Uterus (tissue), 4 donors: ENCODE measurements around the gene RHOT1. TPM values are rescaled to one million over a fixed set of nuclear protein-coding genes. Genes with fewer than 3 reads are reported as not detected.
"Not testable (repeated sequence)": the region's sequence is repeated elsewhere in the genome, so short reads cannot be mapped to it uniquely, and the experiment has no call there.

ENCODE experiments used
- DNase-seq, 2 donors: peaks; one replicate each; pipeline ENCODE4 v3.0.0-alpha.2; 2019 to 2020
- H3K27ac ChIP-seq, 2 donors: fragments of 200-600 bp; sonication (generic); 1 replicate in 1 of 2; 2 replicates in 1 of 2; pipeline ENCODE4 v1.5.1; 2016 to 2018
- H3K27me3 ChIP-seq, 2 donors: fragments of 200-600 bp; sonication (generic); one replicate each; pipeline ENCODE4 v1.5.1; 2018 to 2019; ENCODE audit warnings: control low read depth in 1 of 2
- H3K36me3 ChIP-seq, 2 donors: fragments of 200-600 bp; sonication (generic); one replicate each; pipeline ENCODE4 v1.5.1; 2019; ENCODE audit warnings: control low read depth in 1 of 2
- H3K4me1 ChIP-seq, 2 donors: fragments of 200-600 bp; sonication (generic); one replicate each; pipeline ENCODE4 v1.5.1; 2018 to 2019; ENCODE audit warnings: control low read depth in 1 of 2
- H3K4me3 ChIP-seq, 2 donors: fragments of 200-600 bp; sonication (generic); 1 replicate in 1 of 2; 2 replicates in 1 of 2; pipeline ENCODE4 v1.5.1; 2018 to 2019; ENCODE audit warnings: mild to moderate bottlenecking in 1 of 2
- H3K9me3 ChIP-seq, 2 donors: fragments of 200-600 bp; sonication (generic); one replicate each; pipeline ENCODE4 v1.5.1; 2019; ENCODE audit warnings: control low read depth in 1 of 2
- CTCF ChIP-seq, 4 experiments: fragments of 200-600 bp in 2 of 4; fragments of 450-650 bp in 2 of 4; sonication (generic) in 2 of 4; IDR thresholded peaks; one replicate each; pipeline ENCODE4 v1.5.1; 2016 to 2019; ENCODE audit warnings: antibody characterized with exemption in 4 of 4, mild to moderate bottlenecking in 2 of 4, moderate library complexity in 1 of 4
- POLR2A ChIP-seq, 2 donors: fragments of 450-650 bp; IDR thresholded peaks; one replicate each; pipeline ENCODE4 v1.6.1; 2016; ENCODE audit warnings: antibody characterized with exemption in 2 of 2, mild to moderate bottlenecking in 1 of 2, moderate library complexity in 1 of 2
- intact Hi-C: fragments of 100-400 bp; cut with DNase I; formaldehyde crosslinking; loops from one replicate; pipeline ENCODE4 v1.15.1; 2023; ENCODE audit warnings: low total_unique reads
- total RNA-seq, 4 donors: library from RNA; depleted of rRNA in 3 of 4; stranded (reverse); fragments of >200 nt in 3 of 4; gene quantifications; one replicate each; pipeline versions ENCODE4 v1.1.0 to v1.2.4, GENCODE V29; 2014 to 2023
- donor health status: DM: yes; HTN: yes; CAD: no.

RHOT1 gene
- total RNA-seq, 4 donors from 2014 or later, result 15.6 to 86.2 (median 53.8) TPM

- DNase-seq, result no peak
- intact Hi-C loops, result no loop called here
Measured at GRCh38 chr17:32261936-32262510, 119.7 kb downstream of the RHOT1 start.

GRCh38 chr17:32263515-32263914 lies 121.2 kb downstream of the RHOT1 start:
- H3K36me3 ChIP-seq, H3K9me3 ChIP-seq, H3K4me3 ChIP-seq, H3K27me3 ChIP-seq, intact Hi-C loops, H3K27ac ChIP-seq, DNase-seq: not testable (repeated sequence)
- peaks cover 0 to 14% of the 10 kb centered on the region in 2 donors for H3K4me1 ChIP-seq

More at GRCh38 chr17:32261936-32262510, 119.7 kb downstream of the RHOT1 start:
- Histone ChIP-seq H3K9me3 (no peaks in the 10 kb centered on the region), H3K27ac (no peak overlapping the region), H3K4me3 (no peak overlapping the region), H3K4me1 (peaks cover 0 to 7% of the 10 kb centered on the region in 2 donors), H3K27me3 (no peaks in the 10 kb centered on the region), H3K36me3 (no peaks in the 10 kb centered on the region)
- no peak for TF ChIP-seq CTCF (IDR thresholded peaks at IDR 0.05)
- TF ChIP-seq POLR2A (IDR thresholded peaks at IDR 0.05), result no peak

- Histone ChIP-seq H3K9me3 (no peaks in the 10 kb centered on the region), H3K36me3 (no peaks in the 10 kb centered on the region), H3K27ac (peak overlapping the region; percentile 75 to 87), H3K4me3 (no peak overlapping the region), H3K27me3 (no peaks in the 10 kb centered on the region), H3K4me1 (peaks cover 0 to 14% of the 10 kb centered on the region in 2 donors)
- DNase-seq, result no peak
- intact Hi-C loops, result no loop called here
- TF ChIP-seq POLR2A (IDR thresholded peaks at IDR 0.05) (no peak), CTCF (IDR thresholded peaks at IDR 0.05) (peak in 1 of 4 experiments; percentile 21)
Measured at GRCh38 chr17:32264140-32264799, 122.0 kb downstream of the RHOT1 start.

GRCh38 chr17:32264823-32265191 lies 122.5 kb downstream of the RHOT1 start:
- peak overlapping the region; percentile 75 to 87 for H3K27ac ChIP-seq
- TF ChIP-seq POLR2A (IDR thresholded peaks at IDR 0.05), result no peak
- TF ChIP-seq CTCF (IDR thresholded peaks at IDR 0.05), result no peak
- peaks cover 0 to 14% of the 10 kb centered on the region in 2 donors for H3K4me1 ChIP-seq
- peak overlapping the region in 1 of 2 donors; percentile 81 for H3K4me3 ChIP-seq
- no peak for DNase-seq
- intact Hi-C loops, result no loop called here
- H3K9me3 ChIP-seq, result no peaks in the 10 kb centered on the region
- no peaks in the 10 kb centered on the region for H3K36me3 ChIP-seq
- no peaks in the 10 kb centered on the region for H3K27me3 ChIP-seq

GRCh38 chr17:32265192-32265923 lies 123.1 kb downstream of the RHOT1 start, which contains the start of gene RHBDL3:
TSS of gene RHBDL3 (plus strand) at chr17:32265832. CDS start at chr17:32266190, 358 bp downstream.
- Histone ChIP-seq H3K36me3 (no peaks in the 10 kb centered on the region), H3K27me3 (no peaks in the 10 kb centered on the region), H3K27ac (peak within 1 kb of the TSS; percentile 75 to 87), H3K9me3 (no peaks in the 10 kb centered on the region), H3K4me3 (peak within 1 kb of the TSS; percentile 46 to 81), H3K4me1 (peaks cover 0 to 14% of the 10 kb centered on the region in 2 donors)
- DNase-seq, result peak; percentile 50 to 60
- peak in 1 of 2 donors; percentile 41 for TF ChIP-seq POLR2A (IDR thresholded peaks at IDR 0.05)
- TF ChIP-seq CTCF (IDR thresholded peaks at IDR 0.05), result peak in 1 of 4 experiments; percentile 3
- intact Hi-C loops, result no loop called here
